Measurements from ENCODE around the gene DEPDC4. TPM values are rescaled to one million over a fixed set of nuclear protein-coding genes. Genes with fewer than 3 reads are reported as not detected.
"Not testable (repeated sequence)": the region's sequence is repeated elsewhere in the genome, so short reads cannot be mapped to it uniquely, and the experiment has no call there.

The DEPDC4 gene
- polyA plus RNA-seq, 2 of the 4 experiments (the other 2 are of a cell fraction) = 2.8 to 6.3 TPM

- Histone ChIP-seq H3K4me2 (no peak overlapping the region), H3K9me3 (no peaks in the 10 kb centered on the region), H3K4me1 (no peaks in the 10 kb centered on the region), H3K27ac (no peak overlapping the region), H3K4me3 (no peak overlapping the region)
- ChIA-PET CTCF (interaction anchor here (1.1 kb wide), 1 partner anchor 10 kb away, joined by 4 read pairs; no protein-coding TSS in a partner anchor), POLR2A (no interaction called here)
- FAIRE-seq (no peak), ATAC-seq (no peak), DNase-seq (ENCODE audit: low read depth in 1 of 2, low spot score in 1 of 2) (no peak)
- WGBS (ENCODE audit: missing lambda C conversion rate) = 93% methylated on average over 5 of the region's 5 CpGs
- TF ChIP-seq EP300 (IDR thresholded peaks at IDR 0.05) = no peak
- no peak for TF ChIP-seq NR3C1 (IDR thresholded peaks at IDR 0.05)
- TF ChIP-seq RFX5 (IDR thresholded peaks at IDR 0.05) = no peak
- no peak for TF ChIP-seq GATA3 (IDR thresholded peaks at IDR 0.05; ENCODE audit: borderline replicate concordance)
- no peak for TF ChIP-seq KDM5A (IDR thresholded peaks at IDR 0.05)
- TF ChIP-seq RARB (CRISPR knock-in tag; IDR thresholded peaks at IDR 0.05) = no peak
- TF ChIP-seq HOXB5 (CRISPR knock-in tag; IDR thresholded peaks at IDR 0.05) = no peak
- no peak for TF ChIP-seq NFE2L2 (conservative IDR thresholded peaks at IDR 0.05; ENCODE audit: low read length)
- no peak for TF ChIP-seq KDM1A (IDR thresholded peaks at IDR 0.05; ENCODE audit: low read depth)
- no peak for TF ChIP-seq CTCF (IDR thresholded peaks at IDR 0.05)
- TF ChIP-seq, protein P1, sequence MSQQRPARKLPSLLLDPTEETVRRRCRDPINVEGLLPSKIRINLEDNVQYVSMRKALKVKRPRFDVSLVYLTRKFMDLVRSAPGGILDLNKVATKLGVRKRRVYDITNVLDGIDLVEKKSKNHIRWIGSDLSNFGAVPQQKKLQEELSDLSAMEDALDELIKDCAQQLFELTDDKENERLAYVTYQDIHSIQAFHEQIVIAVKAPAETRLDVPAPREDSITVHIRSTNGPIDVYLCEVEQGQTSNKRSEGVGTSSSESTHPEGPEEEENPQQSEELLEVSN (IDR thresholded peaks at IDR 0.05; ENCODE audit: borderline replicate concordance, low read depth) = no peak
- TF ChIP-seq ELK1 (IDR thresholded peaks at IDR 0.05; ENCODE audit: low read depth, low read length) = no peak
- TF ChIP-seq ZC3H11A (IDR thresholded peaks at IDR 0.05) = no peak
- no peak for TF ChIP-seq HOXB13 (CRISPR knock-in tag; IDR thresholded peaks at IDR 0.05; ENCODE audit: low read depth)
- no peak for TF ChIP-seq RAD21 (conservative IDR thresholded peaks at IDR 0.05 in 1 of 2, IDR thresholded peaks at IDR 0.05 in 1 of 2)
- TF ChIP-seq, protein P2, sequence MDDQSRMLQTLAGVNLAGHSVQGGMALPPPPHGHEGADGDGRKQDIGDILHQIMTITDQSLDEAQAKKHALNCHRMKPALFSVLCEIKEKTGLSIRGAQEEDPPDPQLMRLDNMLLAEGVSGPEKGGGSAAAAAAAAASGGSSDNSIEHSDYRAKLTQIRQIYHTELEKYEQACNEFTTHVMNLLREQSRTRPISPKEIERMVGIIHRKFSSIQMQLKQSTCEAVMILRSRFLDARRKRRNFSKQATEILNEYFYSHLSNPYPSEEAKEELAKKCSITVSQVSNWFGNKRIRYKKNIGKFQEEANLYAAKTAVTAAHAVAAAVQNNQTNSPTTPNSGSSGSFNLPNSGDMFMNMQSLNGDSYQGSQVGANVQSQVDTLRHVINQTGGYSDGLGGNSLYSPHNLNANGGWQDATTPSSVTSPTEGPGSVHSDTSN (IDR thresholded peaks at IDR 0.05) = no peak
- TF ChIP-seq ZNF302 (CRISPR knock-in tag; IDR thresholded peaks at IDR 0.05) = no peak
- no peak for TF ChIP-seq ZFP36 (IDR thresholded peaks at IDR 0.05; ENCODE audit: borderline replicate concordance, partially characterized antibody)
- TF ChIP-seq CBX8 (IDR thresholded peaks at IDR 0.05) = no peak
Measured at GRCh38 chr12:100289038-100289437, 22.2 kb upstream of the DEPDC4 start.

DNA sequence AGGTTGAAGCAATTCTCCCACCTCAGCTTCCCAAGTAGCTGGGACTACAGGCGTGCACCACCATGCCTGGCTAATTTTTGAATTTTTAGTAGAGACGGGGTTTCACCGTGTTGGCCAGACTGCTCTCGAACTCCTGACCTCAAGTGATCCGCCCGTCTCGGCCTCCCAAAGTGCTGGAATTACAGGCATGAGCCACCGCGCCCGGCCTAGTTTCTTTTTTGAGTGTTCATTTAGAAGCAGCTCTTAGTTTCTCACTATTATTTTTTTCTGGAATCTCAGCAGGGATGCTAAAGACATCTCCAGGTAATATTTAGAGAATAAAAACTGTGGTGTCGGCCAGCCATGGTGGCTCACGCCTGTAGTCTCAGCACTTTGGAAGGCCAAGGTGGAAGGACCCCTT lies 17.7 kb upstream of the DEPDC4 start:
- H3K4me2 ChIP-seq; POLR2A ChIA-PET; H3K4me1 ChIP-seq; H3K9me3 ChIP-seq; H3K27ac ChIP-seq; ATAC-seq; FAIRE-seq; DNase-seq (ENCODE audit: low read depth in 1 of 2, low spot score in 1 of 2); H3K4me3 ChIP-seq: not testable (repeated sequence)
- WGBS (ENCODE audit: missing lambda C conversion rate) = 93% methylated on average over 12 of the region's 12 CpGs
- CTCF ChIA-PET = interaction anchor here (1.0 to 1.8 kb wide), 3 partner anchors 12 to 19 kb away, joined by 3 to 4 read pairs (median 3); no protein-coding TSS in a partner anchor

DNA sequence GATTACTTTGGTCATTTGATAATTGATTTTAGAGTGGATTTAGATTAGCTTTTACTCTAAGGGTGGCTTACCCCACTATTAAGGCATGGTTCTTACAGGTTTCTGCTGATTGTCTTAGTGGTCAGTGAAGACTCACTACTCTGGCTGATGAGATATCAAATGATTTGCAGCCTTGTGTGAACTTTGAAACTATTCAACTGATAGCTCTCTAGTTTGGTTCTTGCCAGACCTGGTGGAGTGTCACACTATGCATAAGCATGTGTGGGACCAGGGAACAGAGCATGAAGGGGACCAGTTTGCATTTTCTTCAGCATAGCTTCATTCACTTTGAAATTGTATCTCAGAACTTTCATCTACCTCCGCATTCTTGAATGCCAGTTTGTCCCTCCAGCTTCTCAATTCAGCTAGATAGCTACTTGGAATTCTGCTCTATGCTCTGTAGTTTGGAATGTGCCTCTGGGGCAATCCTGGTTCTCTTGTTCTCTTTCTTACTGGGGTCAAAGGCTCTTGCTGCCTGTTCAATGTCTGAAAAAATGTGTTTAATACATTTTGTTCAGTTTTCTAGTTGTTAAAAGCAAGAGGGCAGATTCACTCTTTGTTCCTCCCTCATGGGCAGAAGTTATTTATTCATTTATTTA lies 12.8 kb upstream of the DEPDC4 start:
- FAIRE-seq = peak; percentile 13
- Histone ChIP-seq H3K9me3 (no peaks in the 10 kb centered on the region), H3K4me1 (peaks cover 10% of the 10 kb centered on the region; the same call in 2 of the 3 replicates), H3K4me3 (no peak overlapping the region), H3K27ac (no peak overlapping the region), H3K4me2 (peak overlapping the region; percentile 15; the same call in 1 of the 3 replicates)
- 85% methylated on average over 1 of the region's 1 CpG for WGBS (ENCODE audit: missing lambda C conversion rate)
- DNase-seq (ENCODE audit: low read depth in 1 of 2, low spot score in 1 of 2) = no peak
- CTCF ChIA-PET = interaction anchor here (1.4 kb wide), 1 partner anchor 10 kb away, joined by 4 read pairs; no protein-coding TSS in a partner anchor
- TF ChIP-seq NPAS2 (CRISPR knock-in tag; IDR thresholded peaks at IDR 0.05; ENCODE audit: borderline replicate concordance) (no peak), CHD2 (IDR thresholded peaks at IDR 0.05; ENCODE audit: low read length, partially characterized antibody) (no peak), ZSCAN20 (CRISPR knock-in tag; IDR thresholded peaks at IDR 0.05) (no peak), JUN (IDR thresholded peaks at IDR 0.05) (no peak), EP300 (IDR thresholded peaks at IDR 0.05) (no peak), TP53 (CRISPR knock-in tag; IDR thresholded peaks at IDR 0.05) (no peak), HDAC2 (IDR thresholded peaks at IDR 0.05) (no peak), EHMT2 (IDR thresholded peaks at IDR 0.05; ENCODE audit: low read depth) (no peak)
- POLR2A ChIA-PET = no interaction called here
- peak in 1 of 2 experiments; percentile 44; a peak in 3 of 6 replicates for ATAC-seq
